K562 (cell line): ENCODE measurements around the gene COPA.

ENCODE experiments used
- CC2D1A ChIP-seq: fragments of 450-650 bp; IDR thresholded peaks from 2 replicates; pipeline ENCODE4 v1.6.1; 2017; ENCODE audit warnings: mild to moderate bottlenecking
- CTCF ChIP-seq, 3 experiments: IDR thresholded peaks in 2 of 3; conservative IDR thresholded peaks in 1 of 3; 2 replicates each; pipeline ENCODE4 v1.5.1; 2011 to 2012; ENCODE audit warnings: low read length in 3 of 3, mild to moderate bottlenecking in 3 of 3, control low read depth in 2 of 3, improper control_type of control experiment in 1 of 3, inconsistent platforms in 1 of 3, low read depth in 1 of 3, mixed read lengths in 1 of 3, moderate library complexity in 1 of 3; ENCODE audit not compliant: insufficient read depth in 2 of 3
- FOSL1 ChIP-seq: fragments of 200-800 bp; sonication (Bioruptor generic); conservative IDR thresholded peaks from 2 replicates; pipeline ENCODE4 v1.6.1; 2016; ENCODE audit warnings: missing genetic modification characterization, missing compliant biosample characterization
- HNRNPL ChIP-seq: fragments of 200-400 bp; formaldehyde crosslinking; IDR thresholded peaks from 2 replicates; pipeline ENCODE4 v1.6.1; 2017; ENCODE audit warnings: low read depth, mild to moderate bottlenecking, low read length
- RAD21 ChIP-seq, 2 experiments: fragments of 250-450 bp in 1 of 2; fragments of 450-650 bp in 1 of 2; sonication (Bioruptor Pico) in 1 of 2; formaldehyde crosslinking in 1 of 2; IDR thresholded peaks in 1 of 2; conservative IDR thresholded peaks in 1 of 2; 2 replicates each; pipeline versions ENCODE4 v1.4.0 to v1.8.0; 2020 to 2022; ENCODE audit warnings: mild to moderate bottlenecking in 2 of 2, moderate library complexity in 1 of 2
- SIX5 ChIP-seq, 2 experiments: IDR thresholded peaks; 2 replicates each; pipeline ENCODE4 v1.6.1; 2011; ENCODE audit warnings: low read length in 2 of 2, borderline replicate concordance in 1 of 2, low read depth in 1 of 2, mild to moderate bottlenecking in 1 of 2, moderate library complexity in 1 of 2; ENCODE audit not compliant: insufficient read depth in 1 of 2
- UBTF ChIP-seq, 2 experiments: IDR thresholded peaks; 2 replicates each; pipeline ENCODE4 v1.6.1; 2012; ENCODE audit warnings: improper control_type of control experiment in 2 of 2, low read depth in 2 of 2, low read length in 2 of 2, borderline replicate concordance in 1 of 2
- ZFP1 ChIP-seq: fragments of 450-650 bp; formaldehyde crosslinking; IDR thresholded peaks from 2 replicates; pipeline ENCODE4 v1.4.0; 2020; ENCODE audit warnings: mild to moderate bottlenecking, mixed read lengths
- ZSCAN29 ChIP-seq: fragments of 450-650 bp; IDR thresholded peaks from 2 replicates; pipeline ENCODE4 v1.6.1; 2017

GRCh38 chr1:160342526-160342925 is 524 bp downstream of the COPA start:
- TF ChIP-seq UBTF (IDR thresholded peaks at IDR 0.05; ENCODE audit: borderline replicate concordance in 1 of 2, low read depth in 2 of 2, low read length in 2 of 2), result no peak
- no peak for TF ChIP-seq RAD21 (CRISPR knock-in tag; conservative IDR thresholded peaks at IDR 0.05 in 1 of 2, IDR thresholded peaks at IDR 0.05 in 1 of 2)
- TF ChIP-seq CTCF (IDR thresholded peaks at IDR 0.05 in 2 of 3, conservative IDR thresholded peaks at IDR 0.05 in 1 of 3; ENCODE audit: insufficient read depth in 2 of 3, low read depth in 1 of 3, low read length in 3 of 3), result no peak
- TF ChIP-seq ZSCAN29, result no peak
- no peak for TF ChIP-seq CC2D1A
- no peak for TF ChIP-seq SIX5 (IDR thresholded peaks at IDR 0.05; ENCODE audit: borderline replicate concordance in 1 of 2, insufficient read depth in 1 of 2, low read depth in 1 of 2, low read length in 2 of 2)
- TF ChIP-seq FOSL1, result 0 out of 2 replicates have a peak, but pooled peaks have one; percentile 1
- TF ChIP-seq ZFP1 (CRISPR knock-in tag), result no peak
- no peak for TF ChIP-seq HNRNPL
